Fibroblast of the conjunctiva (primary cell): ENCODE measurements around the gene PNKD.
A peak's percentile ranks its signal among the peaks of the same experiment; 100 is the strongest.

Source experiments
- DNase-seq: peaks from one replicate; pipeline ENCODE4 v3.0.0-alpha.2; 2010; ENCODE audit warnings: low read depth

PNKD gene, protein sequence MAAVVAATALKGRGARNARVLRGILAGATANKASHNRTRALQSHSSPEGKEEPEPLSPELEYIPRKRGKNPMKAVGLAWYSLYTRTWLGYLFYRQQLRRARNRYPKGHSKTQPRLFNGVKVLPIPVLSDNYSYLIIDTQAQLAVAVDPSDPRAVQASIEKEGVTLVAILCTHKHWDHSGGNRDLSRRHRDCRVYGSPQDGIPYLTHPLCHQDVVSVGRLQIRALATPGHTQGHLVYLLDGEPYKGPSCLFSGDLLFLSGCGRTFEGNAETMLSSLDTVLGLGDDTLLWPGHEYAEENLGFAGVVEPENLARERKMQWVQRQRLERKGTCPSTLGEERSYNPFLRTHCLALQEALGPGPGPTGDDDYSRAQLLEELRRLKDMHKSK

DNA sequence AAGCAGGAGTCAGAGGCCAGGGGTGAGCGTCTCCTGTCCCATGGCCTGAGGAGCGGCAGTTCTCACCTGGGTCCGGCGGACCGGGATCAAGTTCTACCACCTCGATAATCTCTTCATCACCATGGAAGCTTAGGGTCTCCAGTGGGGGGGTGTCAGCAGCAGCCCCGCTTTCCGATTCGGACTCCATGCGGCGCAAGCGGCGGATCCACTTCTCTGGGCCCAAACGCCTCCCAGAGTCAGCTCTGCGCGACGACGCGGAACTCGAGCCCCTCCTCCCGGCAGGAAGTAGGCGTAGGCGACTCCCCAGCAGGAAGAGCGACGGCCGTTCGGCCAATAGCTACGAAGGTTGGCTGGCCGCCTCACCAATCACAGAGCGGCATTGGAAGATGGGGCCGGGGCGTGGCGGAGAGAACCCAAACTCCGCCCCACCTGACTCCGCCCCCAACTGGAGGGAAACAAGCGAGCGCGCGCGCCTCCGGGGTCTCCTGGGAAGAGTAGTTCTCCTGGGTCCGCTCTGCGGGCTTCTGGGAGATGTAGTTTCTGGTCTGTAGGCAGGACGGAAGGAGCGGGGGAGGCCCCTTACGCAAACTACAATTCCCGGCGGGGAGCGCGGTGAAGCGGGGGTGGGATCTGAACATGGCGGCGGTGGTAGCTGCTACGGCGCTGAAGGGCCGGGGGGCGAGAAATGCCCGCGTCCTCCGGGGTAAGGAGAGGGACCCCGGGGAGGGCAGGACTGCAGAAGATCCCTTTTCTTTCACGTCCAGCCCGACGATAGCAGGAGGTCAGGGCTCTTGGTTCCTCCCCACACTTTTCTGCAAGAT, at the start of gene PNKD, which contains the start of gene AAMP:
Gene PNKD (plus strand): TSS at position 620 of the 821 bp plus-strand sequence. CDS start 17 bp downstream, at position 637.
Gene AAMP (minus strand): TSS at position 238 of the 821 bp plus-strand sequence. CDS start 51 bp downstream, at position 187.
- DNase-seq, result peak; percentile 99

DNA sequence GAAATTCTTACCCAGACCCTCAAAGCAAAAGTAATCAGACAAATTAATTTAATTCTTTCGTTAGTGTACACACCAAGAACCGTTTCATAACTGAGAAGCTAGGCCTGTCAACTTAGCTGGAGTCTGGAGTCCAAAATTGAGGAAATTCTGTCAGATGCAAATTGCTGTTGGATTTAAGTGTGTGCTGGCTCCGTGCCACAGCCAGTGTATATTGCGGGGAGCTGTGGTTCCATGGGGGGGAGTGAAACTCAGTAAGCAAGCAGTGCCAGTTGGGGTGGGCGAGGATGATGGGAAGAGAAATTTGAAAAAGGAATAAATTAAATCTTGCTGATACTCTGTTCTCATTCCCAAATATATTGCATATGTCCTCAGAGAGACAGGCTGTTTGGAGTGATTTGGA, 49.3 kb upstream of the PNKD start:
- DNase-seq, result no peak

- DNase-seq, result no peak
These were observed 47.3 kb upstream of the PNKD start for GRCh38 chr2:218223046-218223445.

GRCh38 chr2:218224186-218224585, 46.1 kb upstream of the PNKD start:
- no peak for DNase-seq

DNA sequence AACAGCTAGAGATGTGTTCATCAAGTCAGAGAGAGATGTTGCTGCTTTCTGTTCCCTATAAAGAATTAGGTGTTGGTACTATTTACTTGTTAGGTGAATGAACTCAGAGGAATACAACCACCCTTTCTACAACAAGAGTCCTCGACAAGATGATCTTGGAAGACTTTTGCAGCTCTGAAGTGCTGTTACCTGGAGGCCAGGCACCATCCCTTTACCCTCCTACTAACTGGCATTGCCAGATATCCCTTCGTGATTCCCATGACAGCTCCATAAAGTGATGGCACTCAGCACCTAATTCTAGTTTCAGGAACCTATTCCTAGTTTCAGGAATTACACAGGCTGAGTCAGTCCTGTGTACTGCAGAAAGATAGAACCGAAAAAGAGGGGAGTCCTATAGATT, 43.4 kb upstream of the PNKD start:
- no peak for DNase-seq

- no peak for DNase-seq
These were observed 41.8 kb upstream of the PNKD start for GRCh38 chr2:218228366-218229090.

DNA sequence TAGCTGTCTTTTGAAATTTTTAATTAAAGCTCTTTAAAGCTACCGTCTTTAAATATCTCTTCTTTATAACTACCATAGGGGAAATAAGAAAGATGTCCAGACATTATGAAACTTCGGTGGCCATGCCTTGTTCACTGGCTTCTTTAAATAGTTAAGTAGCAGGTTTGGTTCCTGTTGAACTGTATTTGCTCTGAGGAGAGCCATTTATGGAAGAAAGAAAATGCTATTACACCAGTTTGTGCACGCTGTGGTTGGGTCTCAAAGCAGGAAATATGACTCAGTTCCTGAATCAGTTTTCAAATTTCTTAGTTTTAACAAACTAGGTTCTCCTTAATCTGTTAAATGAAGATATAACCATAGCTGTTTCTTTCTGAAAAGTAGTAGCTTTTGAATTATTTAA, 41.1 kb upstream of the PNKD start:
- DNase-seq, result peak; percentile 26

DNA sequence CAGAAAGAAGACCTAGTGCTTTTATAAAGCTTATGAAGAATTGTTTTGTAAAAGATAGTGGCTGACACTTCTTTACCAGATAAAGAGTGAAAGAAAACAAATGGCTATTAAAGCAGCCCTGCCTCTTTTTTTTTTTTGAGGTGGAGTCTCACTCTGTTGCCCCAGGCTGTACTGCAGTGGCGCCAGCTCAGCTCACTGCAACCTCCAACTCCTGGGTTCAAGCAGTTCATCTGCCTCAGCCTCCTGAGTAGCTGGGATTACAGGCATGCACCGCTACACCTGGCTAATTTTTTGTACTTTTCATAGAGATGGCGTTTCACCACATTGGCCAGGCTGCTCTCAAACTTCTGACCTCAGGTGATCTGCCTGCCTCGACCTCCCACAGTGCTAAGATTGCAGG, 40.5 kb upstream of the PNKD start:
- no peak for DNase-seq

GRCh38 chr2:218230882-218231281, 39.4 kb upstream of the PNKD start:
- DNase-seq, result no peak

DNA sequence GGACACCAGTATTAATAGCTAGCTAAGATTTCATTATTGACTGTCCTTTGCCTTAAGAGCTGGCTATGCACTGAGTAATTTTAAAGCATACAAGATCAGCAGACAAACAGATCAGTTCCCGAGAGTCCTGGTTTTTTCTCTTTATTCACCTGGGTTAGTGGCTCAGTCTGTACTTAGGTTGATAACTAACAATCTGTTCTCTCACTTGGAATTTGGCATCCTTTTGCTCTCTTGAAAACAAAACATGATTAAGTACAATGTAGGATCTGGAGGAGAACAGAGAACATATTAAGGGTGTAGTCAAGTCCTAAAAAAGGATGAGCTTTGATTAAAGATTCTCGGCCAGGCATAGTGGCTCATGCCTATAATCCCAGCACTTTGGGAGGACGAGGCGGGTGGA, 36.8 kb upstream of the PNKD start:
- DNase-seq, result no peak

DNA sequence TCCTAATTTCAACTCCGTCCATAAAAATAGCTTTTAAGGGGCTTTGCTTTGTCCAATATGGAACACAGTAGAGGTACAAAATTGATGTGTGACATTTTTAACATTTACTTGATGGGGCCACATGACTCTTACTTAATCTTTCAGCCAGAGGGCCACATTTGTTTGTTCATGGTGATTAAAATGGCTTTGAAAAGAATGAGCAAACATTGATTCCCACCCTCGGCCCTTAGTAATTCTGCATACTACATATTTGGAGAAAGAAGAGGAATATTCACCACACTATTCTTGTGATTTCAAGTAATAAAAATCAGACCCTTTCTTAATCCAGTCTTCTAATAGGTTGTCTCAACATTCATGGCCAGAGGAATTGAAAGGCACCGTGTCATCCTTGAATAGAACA, 35.8 kb upstream of the PNKD start:
- DNase-seq, result no peak

- no peak for DNase-seq
These were observed 35.3 kb upstream of the PNKD start for GRCh38 chr2:218235017-218235416.

- no peak for DNase-seq
These were observed 33.5 kb upstream of the PNKD start for GRCh38 chr2:218236829-218237228.

DNA sequence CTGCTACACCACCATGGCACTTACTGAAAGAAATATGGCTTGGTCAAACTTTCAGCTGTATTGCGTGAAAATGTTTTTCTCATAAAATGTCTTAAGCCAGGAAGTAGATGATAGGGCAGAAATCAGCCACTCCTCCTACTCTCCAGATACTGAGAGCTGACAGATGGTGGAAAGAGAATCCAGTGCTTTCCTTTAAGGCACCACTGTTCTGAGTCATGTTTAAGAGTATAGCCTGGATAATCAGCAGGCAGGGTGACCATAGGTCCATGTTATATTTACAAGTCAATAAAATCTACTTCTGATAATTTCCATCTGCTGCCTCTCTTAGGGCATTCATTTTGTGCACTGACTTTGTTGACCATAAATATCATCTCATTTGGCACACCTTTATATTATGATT, 31.4 kb upstream of the PNKD start:
- no peak for DNase-seq

GRCh38 chr2:218244204-218244603, 26.1 kb upstream of the PNKD start:
- no peak for DNase-seq

DNA sequence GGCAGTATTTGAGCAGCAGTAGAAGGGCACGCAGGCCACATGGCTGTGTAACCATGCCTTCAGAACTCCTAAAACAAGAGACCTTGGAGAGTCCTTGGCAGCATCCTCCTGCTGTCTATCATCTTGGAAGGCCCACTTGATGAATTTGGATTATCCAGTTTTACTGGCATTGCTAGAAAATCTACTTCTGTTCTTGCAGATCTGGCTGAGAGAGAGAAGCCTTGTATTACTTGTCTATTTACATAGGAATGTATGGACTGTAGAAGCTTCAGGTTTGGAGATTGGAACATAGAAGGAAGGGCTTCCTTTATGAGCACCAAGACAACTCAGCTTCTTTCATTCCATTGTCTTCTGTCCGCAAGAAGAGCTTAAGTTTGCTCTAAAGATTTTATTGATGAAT, 25.7 kb upstream of the PNKD start:
- no peak for DNase-seq

- no peak for DNase-seq
These were observed 25.1 kb upstream of the PNKD start for GRCh38 chr2:218245214-218245613.

GRCh38 chr2:218249691-218250090, 20.6 kb upstream of the PNKD start:
- DNase-seq, result no peak

DNA sequence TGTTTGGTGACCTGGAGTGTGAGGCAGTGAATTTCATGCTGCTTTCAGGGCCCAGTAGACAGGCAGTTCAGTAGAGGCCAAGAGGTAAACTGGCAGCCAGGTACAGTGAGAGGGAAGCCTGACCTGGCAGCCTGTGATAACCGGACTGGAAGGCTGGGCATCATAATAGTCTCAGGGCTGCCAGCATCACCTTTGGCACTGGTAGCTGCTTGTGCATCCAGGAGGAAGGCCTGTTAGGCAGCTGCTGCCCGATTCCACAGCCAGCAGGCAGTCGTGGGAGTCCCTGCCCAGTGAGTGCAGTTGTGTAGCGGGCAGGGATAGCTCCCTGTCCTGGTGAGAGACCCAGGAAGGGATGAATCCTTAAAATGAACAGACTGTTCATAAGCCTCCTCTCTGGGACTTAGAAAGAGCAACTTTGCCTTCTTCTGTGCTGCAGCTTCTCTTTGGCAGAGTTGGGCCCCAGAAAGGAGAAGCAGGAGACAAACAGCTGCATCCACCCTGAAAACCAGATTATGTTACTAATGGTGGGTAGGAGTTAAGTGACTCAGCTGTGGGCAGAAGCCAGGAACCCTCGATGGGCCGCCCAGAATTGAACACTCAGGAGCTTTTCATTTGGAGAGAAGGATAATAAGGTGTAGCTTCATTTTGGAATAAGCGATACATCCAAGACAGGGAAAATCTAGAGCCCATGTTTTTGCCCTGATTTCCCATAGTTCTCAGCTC, 17.6 kb upstream of the PNKD start:
- no peak for DNase-seq

- DNase-seq, result no peak
These were observed 17.1 kb upstream of the PNKD start for GRCh38 chr2:218253232-218253625.

GRCh38 chr2:218255446-218255845, 14.9 kb upstream of the PNKD start:
- DNase-seq, result no peak
